ENCODE data around the gene NLK. TPM values are rescaled to one million over a fixed set of nuclear protein-coding genes. Genes with fewer than 3 reads are reported as not detected.

The NLK gene
- total and polyA plus RNA-seq, 2 of the 13 experiments (the other 11 are each of a cell fraction or from before 2014, with no cell fraction given) = 13.4 to 14.6 TPM

GRCh38 chr17:28041068-28041843, 1.2 kb upstream of the NLK start (continued):
- peak; percentile 51; the same call in 1 of the 2 replicates for TF ChIP-seq KAT7 (CRISPR knock-in tag; IDR thresholded peaks at IDR 0.05; ENCODE audit: borderline replicate concordance)
- no peak for TF ChIP-seq ZNF512 (CRISPR knock-in tag; IDR thresholded peaks at IDR 0.05)
- TF ChIP-seq ELF3 (CRISPR knock-in tag; IDR thresholded peaks at IDR 0.05) = 0 out of 2 replicates have a peak, but pooled peaks have one; percentile 6
- TF ChIP-seq CEBPZ (IDR thresholded peaks at IDR 0.05; ENCODE audit: low read length) = peak; percentile 96
- peak; percentile 99 for TF ChIP-seq NFYC (CRISPR knock-in tag; IDR thresholded peaks at IDR 0.05)
- no peak for TF ChIP-seq ZZZ3 (CRISPR knock-in tag; IDR thresholded peaks at IDR 0.05; ENCODE audit: borderline replicate concordance)
- TF ChIP-seq ZNF441 (CRISPR knock-in tag; IDR thresholded peaks at IDR 0.05; ENCODE audit: borderline replicate concordance) = peak; percentile 99
- TF ChIP-seq RBAK (CRISPR knock-in tag; IDR thresholded peaks at IDR 0.05) = no peak
- TF ChIP-seq MYC (CRISPR knock-in tag; IDR thresholded peaks at IDR 0.05; ENCODE audit: borderline replicate concordance) = peak; percentile 57; the same call in 1 of the 2 replicates
- TF ChIP-seq GABPB1 (CRISPR knock-in tag; IDR thresholded peaks at IDR 0.05) = peak; percentile 93
- peak; percentile 61 for TF ChIP-seq PITX1 (CRISPR knock-in tag; IDR thresholded peaks at IDR 0.05)
- TF ChIP-seq PPARG (CRISPR knock-in tag; conservative IDR thresholded peaks at IDR 0.05) = 0 out of 2 replicates have a peak, but pooled peaks have one; percentile 14
- TF ChIP-seq FLYWCH1 (CRISPR knock-in tag; IDR thresholded peaks at IDR 0.05) = no peak
- TF ChIP-seq KDM5A (IDR thresholded peaks at IDR 0.05; ENCODE audit: borderline replicate concordance, low read length) = peak; percentile 41; the same call in 1 of the 2 replicates
- TF ChIP-seq MAFK (conservative IDR thresholded peaks at IDR 0.05 in 1 of 2, IDR thresholded peaks at IDR 0.05 in 1 of 2; ENCODE audit: low read length in 2 of 2) = no peak
- TF ChIP-seq ZNF607 (CRISPR knock-in tag; IDR thresholded peaks at IDR 0.05; ENCODE audit: borderline replicate concordance) = 0 out of 2 replicates have a peak, but pooled peaks have one; percentile 40
- peak; percentile 55; the same call in 1 of the 2 replicates for TF ChIP-seq YEATS4 (CRISPR knock-in tag; IDR thresholded peaks at IDR 0.05; ENCODE audit: borderline replicate concordance)
- TF ChIP-seq MAX (IDR thresholded peaks at IDR 0.05) = peak; percentile 39; the same call in 1 of the 2 replicates
- TF ChIP-seq ZNF232 (CRISPR knock-in tag; IDR thresholded peaks at IDR 0.05; ENCODE audit: borderline replicate concordance) = no peak
- no peak for TF ChIP-seq ZEB1 (IDR thresholded peaks at IDR 0.05; ENCODE audit: insufficient replicate concordance, low read depth)
